Stimulated activated CD4-positive, alpha-beta T cell treated with anti-CD3 and anti-CD28 coated beads, Interleukin-1b, Interleukin-23, amount 100 ng/mL, for 4 hours (primary cell): Measurements from ENCODE around the gene SLC25A34.
"Not testable (repeated sequence)": the region's sequence is repeated elsewhere in the genome, so short reads cannot be mapped to it uniquely, and the experiment has no call there.

Experiments
- DNase-seq, 2 donors: peaks; one replicate each; pipeline ENCODE4 v3.0.0-alpha.2; 2020; ENCODE audit warnings: low read depth in 2 of 2

Gene SLC25A34

DNA sequence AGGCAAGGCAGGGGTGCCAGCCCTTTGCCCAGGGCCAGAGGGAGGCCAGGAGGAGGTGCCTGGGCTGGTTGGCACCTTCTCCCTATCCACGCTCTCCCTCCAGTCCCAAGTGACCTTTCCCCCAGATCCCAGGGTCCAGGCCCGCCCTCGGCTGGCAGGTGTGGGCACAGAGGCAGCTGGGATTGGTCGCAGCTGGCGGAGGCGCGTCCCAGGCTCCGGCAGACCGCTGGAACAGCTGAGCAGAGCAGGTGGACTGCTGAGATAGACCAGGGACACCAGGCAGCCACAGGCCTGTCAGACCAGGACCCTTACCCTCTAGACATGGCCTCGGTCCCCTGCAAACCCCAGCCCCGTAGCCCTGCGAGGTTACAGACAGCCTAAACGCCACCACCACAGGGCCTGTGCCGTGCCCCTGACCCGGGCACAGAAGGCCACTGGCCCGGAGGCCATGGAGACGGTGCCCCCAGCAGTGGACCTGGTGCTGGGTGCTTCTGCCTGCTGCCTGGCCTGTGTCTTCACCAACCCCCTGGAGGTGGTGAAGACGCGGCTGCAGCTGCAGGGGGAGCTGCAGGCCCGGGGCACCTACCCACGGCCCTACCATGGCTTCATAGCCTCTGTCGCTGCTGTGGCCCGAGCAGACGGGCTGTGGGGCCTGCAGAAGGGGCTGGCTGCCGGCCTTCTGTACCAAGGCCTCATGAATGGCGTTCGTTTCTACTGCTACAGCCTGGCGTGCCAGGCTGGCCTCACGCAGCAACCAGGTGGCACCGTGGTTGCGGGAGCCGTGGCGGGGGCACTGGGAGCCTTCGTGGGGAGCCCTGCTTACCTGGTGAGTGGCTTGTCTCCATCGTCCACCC lies at the start of gene SLC25A34:
SLC25A34 (plus strand) TSS at position 221 of the 854 bp plus-strand sequence; CDS start at position 449, 228 bp downstream.
- DNase-seq, result no peak

DNA sequence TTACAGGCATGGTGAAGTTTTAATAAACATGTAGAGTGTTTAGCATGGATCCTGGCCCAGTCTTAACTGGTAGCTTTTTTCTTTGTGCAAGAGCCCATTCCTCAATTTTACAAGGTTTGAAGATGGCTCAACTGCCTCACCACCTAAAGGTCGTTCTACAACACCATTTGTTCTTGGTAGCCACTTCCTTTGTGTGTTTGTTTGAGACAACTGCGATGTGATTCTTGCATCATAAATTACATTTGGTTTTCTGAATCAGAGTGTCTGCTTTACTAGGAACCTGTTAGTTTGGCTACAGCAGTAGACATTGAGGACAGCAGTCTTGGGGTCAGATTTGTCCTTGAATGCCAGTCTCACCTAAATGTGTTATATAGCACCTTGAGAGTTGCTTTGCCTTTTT lies 48.6 kb upstream of the SLC25A34 start:
- no peak for DNase-seq

DNA sequence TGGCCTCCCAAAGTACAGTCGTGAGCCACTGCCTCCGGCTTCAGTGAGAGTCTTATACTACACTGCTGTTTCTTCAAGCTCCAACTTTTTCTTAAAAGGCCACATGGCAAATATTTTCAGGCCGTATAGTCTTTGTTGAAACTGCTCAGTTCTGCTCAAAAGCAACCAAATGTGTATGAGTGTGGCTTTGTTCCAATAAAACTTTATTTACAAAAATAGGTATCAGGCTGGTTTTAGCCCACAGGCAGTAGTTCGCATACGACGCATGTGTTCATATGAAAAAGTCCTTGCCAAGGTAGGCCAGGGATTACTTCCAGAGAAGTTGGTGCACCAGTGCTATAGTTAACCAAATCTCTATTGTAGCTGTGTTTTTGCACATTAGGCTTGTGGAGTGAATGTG lies 45.7 kb upstream of the SLC25A34 start:
- DNase-seq, result no peak

DNA sequence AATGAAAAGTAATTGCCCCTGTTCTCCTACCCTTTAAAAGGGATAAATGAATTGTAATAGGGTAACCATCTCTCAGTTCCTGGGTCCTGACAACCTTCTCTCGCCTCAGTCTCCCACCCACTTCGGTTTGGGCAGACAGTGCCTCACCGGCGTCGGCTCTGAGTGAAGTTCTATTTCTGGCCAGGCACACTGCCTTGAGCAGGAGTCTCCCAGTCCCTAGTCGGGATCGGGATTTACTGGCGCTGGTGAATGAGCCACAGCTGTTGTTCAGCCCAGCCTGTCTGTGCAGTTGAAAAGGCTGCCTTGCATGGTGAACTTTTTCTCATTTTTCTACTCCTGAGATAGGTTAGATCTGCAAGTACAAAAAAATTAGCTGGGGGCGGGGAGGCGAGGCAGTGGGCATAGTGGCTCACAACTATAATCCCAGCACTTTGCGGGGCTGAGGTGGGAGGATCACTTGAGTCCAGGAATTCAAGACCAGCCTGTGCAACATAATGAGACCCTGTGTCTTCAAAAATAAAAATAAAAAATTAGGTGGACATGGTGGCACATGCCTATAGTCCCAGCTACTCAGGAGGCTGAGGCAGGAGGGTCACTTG lies 44.5 kb upstream of the SLC25A34 start:
- no peak for DNase-seq

DNA sequence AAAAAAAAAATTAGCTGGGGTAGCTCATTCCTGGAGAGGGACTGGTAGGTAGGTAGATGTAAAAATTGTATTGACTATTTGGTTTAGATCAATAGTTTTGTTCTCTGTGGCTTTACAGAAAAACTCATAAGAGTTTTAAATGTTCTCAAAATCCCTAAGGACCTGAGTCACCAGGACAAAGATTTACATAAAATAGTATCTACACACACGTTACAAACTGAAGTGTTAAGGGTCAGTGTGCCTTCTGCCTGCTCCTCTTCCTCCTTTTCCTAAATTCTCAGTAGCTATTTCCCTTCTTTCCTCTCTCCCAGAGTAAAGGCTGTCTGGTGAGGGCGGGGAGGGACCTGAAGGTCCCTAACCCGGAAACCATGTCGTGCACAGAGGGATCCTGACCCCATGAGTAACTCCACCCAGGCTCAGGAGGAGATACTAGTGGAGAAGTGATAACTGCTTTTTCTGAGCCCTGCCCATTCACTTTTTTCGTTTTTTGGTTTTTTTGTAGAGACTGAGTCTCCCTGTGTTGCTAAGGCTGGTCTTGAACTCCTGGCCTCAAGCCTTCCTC lies 43.9 kb upstream of the SLC25A34 start:
- no peak for DNase-seq

DNA sequence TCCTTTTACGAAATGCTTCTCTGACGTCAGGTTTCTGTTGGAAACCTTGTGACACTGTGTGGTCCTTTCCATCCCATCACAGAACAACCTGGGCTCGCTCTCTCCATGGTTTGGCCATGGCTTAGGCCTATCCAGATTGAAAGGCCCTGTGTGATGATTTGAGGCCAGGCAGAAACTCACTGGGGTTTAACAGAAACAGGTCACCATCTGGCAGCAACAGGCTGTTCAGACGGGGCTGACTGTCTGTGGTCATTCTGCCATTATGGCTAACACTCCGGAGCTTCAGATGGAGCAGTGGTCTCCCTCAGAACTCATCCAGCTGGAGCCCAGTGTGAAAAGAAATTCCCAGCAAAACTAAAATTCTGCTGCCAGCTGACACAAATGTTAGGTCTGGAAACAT lies 42.7 kb upstream of the SLC25A34 start:
- no peak for DNase-seq

DNA sequence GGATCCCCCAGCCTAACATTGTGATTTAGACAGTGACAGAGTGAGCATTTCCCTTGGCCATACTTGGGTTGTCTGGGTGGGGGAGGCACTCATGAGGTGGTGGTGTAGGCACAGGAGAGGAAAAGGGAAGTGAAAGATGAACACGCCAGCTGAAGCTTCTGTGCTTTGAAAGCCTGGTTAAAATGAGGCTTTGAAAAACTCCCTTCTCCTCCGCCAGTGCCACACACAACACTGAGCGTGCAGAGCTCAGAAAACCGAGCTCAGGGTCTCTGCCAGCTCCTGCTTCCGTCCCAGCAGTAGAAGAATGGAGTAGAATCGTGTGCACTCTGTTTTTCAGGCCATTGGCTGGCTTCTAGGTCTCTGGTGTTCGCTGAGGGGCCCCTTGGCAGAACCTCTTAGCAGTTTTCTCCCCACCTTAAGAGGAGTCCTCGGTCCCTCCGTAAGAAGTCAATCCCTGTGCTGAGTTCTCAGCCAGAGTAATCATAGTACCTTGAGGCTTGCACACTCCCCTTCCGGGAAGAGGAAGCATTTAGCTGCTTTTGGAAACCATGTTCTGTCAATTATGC lies 39.0 kb upstream of the SLC25A34 start:
- DNase-seq, result peak in 1 of 2 donors; percentile 17

DNA sequence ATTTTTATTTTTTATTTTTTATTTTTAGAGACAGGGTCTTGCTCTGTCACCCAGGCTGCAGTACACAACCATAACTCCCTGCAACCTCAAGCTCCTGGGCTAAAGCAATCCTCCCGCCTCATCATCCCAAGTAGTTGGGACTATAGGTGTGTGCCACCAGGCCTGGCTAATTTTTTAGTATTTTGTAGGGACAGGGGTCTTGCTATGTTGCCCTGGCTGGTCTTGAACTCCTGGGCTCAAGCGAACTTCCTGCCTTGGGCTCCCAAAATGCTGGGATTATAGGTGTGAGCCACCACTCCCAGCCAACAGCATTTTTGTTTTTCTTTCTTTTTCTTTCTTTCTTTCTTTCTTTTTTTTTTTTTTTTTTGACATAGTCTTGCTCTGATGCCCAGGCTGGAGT lies 37.9 kb upstream of the SLC25A34 start:
- no peak for DNase-seq

DNA sequence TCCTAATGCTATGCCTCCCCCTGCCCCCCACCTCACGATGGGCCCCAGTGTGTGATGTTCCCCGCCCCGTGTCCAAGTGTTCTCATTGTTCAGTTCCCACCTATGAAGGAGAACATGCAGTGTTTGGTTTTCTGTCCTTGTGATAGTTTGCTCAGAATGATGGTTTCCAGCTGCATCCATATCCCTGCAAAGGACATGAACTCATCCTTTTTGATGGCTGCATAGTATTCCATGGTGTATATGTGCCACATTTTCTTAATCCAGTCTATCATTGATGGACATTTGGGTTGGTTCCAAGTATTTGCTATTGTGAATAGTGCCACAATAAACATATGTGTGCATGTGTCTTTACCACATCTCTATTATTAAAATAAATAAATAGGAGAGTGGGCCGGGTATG lies 36.7 kb upstream of the SLC25A34 start:
- DNase-seq, result not testable (repeated sequence)

DNA sequence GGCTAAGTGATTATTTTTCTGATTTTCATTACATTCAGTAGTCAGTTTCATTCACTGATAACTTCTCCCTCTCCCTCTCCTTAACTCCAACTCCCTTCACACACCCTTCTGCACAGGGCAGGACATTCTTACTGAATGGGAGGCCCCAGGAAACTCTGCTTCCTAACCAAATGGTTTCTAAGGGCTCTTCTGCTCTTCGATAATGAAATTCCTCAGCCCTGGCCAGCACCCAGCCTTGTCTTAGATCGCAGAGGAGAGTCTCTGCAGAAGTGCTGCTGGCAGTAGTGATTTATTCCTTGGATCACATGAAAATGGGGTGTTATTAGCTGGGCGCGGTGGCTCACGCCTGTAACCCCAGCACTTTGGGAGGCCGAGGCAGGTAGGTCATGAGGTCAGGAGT lies 35.5 kb upstream of the SLC25A34 start:
- DNase-seq, result no peak

DNA sequence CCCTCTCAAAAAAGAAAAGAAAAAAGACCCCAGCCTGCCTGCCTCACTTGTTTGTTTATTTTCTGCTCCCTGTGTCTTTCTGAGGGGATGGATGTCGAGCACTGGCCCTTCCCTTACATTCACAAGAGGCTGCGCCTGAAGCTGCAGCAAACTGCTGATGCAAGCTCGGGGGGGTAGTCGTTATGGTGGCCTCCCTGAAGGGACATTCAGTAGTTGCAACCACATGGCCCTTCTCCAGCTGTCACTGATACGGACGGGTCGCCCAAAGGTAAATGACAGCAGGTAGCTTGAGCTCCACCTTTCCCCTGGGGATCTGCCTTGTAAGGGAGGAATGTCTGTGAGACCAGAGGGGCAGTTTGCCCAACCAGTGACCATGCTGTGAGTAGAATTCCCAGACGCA lies 34.3 kb upstream of the SLC25A34 start:
- DNase-seq, result no peak

DNA sequence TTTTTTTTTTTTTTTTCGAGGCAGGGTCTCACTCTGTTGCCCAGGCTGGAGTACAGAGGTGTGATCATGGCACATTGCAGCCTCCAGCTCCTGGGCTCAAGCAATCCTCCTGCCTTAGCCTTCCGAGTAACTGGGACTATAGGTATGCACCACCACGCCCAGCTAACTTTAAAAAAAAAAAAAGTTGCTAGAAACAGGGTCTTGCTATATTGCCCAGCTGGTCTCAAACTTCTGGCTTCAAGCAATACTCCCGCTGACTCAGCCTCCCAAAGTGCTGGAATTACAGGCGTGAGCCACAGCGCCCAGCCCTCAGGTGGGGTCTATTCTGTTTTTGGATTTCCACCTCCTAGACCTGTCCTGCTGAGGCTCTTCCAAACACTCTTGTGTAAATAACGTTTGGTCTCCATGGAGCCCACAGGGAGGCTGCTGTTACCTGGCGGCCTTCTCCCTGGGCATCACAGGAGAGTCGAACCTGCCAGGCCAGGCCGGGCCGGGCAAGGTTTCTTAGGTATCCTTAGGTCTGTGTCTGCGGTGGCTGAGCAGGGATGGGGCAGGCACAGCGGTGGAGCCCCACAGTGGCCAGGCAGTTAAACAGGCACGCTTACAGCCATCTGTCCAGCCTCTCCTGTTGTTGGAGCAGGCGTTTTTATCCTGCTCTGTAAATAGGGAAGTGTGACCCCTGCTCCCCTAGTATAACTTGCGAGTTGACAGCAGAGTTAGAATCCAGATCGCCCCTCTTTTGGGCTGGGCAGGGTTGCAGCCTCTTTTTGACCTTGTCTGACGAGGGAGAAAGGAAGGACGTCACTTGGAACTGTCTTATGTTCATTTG lies 33.1 kb upstream of the SLC25A34 start:
- DNase-seq, result no peak

DNA sequence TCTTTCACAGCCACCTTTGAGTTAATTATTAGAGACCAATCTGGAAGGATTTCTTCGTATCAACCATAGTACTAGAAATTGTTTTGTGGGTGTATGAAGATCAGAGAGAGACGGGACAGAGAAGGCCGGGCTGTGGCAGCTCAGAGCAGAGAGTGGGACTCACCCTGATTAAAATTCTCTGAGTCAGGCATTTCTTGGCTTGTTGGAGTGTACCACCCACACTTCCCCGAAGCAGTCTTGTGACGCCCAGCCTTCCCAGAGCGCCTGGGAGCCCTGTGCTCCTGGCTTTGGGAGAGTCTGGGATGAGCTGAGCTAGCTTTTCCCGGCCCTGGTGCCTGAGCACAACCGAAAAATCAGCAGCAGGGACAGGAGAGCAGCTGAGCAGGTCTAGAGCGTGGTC lies 32.5 kb upstream of the SLC25A34 start:
- no peak for DNase-seq

DNA sequence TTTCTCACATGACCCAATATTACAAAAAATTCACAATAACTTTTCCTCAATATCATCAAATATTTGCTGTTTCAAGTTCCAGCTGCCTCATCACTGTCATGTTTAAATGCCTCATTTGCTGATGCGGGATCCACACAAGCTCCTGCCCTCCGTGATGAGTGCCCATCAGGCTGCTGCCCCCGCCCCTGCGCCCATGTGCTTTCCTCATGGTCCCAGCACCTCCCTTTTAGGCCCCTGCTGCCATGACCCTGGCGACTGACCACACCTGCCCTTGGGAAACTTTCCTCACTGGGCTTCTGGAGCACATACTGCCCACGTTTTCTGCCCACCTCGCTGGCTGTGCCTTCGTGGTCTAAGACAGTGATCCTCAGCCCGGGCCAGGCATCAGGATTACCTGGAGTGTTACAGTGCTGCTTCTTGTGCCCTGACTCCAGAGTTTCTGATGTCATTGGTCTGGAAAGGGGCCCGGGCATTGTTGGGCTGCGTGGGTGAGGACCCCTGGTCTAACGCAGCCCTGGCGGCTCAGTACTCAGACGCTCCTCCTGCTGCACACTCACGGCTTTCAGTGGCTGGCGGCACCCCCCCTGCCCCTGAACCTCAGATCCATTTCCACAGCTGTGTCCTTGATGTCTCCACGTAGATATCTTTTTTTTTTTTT lies 31.4 kb upstream of the SLC25A34 start:
- no peak for DNase-seq

DNA sequence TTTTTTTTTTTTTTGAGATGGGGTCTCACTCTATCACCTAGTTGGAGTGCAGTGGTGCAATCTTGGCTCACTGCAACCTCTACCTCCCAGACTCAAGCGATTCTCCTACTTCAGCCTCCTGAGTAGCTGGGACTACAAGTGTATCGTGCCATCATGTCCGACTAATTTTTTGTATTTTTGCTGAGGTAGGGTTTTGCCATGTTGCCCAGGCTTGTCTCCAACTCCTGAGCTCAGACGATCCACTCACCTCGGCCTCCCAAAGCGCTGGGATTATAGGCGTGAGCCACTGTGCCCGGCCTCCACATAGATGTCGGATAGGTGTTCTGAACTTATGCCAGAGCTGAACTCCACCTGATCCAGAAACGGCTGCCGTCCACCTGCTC lies 30.9 kb upstream of the SLC25A34 start:
- DNase-seq, result no peak

DNA sequence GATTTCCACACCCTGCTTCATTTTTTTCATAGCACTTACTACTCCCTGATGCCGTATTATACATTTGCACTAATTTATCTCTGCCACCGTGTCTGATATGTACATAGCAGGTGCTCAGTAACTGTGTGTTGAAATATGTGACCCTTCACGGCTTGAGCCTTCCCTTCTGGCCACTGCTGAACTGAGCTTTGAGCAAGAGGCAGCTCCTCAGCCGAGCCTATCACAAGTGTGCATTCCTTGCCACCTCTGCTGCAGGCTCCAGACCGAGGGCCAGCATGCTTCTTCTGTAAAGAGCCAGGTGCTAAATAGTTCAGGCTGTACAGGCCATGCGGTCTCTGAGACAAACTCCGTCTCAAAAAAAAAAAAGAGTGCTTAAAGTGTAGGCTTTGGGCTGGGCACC lies 29.3 kb upstream of the SLC25A34 start:
- no peak for DNase-seq

DNA sequence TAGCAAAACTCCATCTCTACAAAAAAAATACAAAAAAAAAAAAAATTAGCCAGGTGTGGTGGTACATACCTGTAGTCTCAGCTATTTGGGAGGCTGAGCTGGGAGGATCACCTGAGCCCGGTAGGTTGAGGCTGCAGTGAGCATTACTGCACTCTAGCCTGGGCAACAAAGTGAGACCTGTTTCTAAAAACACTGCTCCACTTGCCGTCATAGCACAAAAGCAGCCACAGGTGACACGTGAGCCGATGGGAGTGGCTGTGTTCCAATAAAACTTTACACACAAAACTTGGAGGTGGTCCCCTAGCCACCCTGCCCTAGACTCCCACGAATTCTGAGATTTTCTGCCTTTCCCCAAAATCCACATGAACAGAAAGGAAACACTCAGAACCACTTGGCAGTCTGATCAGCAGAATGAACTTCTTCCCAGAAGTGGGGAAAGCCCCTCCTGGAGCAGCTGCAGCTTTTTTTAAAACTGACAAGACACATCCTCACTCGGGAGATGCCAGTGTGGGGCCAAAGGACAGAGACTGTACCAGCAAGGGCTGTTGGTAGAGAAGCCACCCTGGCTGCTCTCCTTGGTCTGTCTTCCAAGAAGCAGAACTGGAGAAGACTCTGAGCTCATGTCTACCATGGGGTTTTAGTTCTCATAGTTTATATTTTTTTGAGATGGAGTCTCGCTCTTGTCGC lies 28.7 kb upstream of the SLC25A34 start:
- no peak for DNase-seq

DNA sequence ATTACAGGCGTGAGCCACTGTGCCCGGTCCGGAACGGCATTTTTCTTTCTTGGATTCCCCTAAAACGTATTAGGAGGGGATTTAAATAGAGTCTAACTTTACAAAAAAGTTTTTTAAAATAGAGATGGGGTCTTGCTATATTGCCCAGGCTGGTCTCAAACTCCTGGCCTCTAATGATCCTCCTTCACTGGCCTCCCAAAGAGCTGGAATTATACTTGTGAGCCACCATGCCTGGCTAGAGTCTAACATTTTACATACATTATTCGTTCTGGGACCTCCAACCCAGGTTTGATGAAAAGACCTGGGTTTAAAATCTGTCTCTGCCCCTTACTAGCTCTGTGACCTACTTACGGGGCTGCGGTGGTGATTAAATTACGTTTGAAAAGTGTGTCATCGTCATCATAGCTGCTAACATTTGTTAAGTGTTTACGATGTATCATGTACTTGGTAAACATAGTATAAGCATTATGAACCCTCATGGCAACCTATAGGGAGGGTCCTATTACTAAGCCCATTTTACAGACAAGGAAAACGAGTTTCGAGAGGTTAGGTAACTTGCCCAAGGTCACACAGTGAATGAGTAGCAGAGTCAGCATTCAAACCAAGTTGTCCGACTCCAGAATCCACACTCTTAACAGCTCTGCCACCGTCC lies 27.4 kb upstream of the SLC25A34 start:
- DNase-seq, result no peak

DNA sequence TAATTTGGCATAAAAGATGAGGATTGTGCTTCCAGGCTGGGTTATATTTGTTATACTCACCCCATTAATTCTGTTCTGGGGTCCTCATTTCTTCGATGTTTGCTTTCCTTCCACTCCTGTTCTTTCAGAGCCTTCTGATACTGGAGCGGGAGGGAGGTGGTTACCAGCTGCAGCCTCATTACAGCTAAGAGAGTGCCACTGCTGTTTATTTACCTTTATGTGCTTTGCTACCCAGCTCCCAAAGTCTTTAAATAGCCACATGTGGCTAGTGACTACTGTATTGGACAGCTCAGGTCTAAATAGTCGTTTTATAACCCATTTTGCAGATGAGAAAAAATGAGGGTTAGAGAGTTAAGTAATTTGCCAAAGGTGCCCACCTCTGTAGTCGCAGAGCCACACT lies 26.8 kb upstream of the SLC25A34 start:
- no peak for DNase-seq

DNA sequence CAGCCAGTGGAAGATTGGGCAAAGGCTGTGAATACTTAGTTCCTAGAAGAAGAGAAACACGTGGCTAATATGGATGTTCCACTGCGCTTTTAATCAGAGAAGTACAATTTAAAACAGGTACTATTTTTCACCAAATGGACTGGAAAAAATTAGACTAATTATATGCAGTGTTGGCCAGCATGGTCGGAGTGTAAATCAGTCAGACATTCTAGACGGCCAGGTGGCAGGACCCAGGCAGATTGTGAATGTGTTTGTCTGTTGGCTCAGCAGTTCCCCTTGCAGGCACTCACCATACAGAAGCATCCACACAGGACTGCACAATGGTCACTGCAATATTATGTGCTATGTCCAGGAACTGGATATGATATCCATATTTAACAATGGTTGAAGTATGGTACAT lies 23.9 kb upstream of the SLC25A34 start:
- no peak for DNase-seq
